Endothelial cell (in vitro differentiated cells): Measurements from ENCODE around the gene HDAC6. TPM values are rescaled to one million over a fixed set of nuclear protein-coding genes. Genes with fewer than 3 reads are reported as not detected.
A peak's percentile ranks its signal among the peaks of the same experiment; 100 is the strongest.

Source experiments
- DNase-seq: peaks from one replicate; pipeline ENCODE4 v3.0.0; 2021; ENCODE audit warnings: low spot score
- H3K27ac Mint-ChIP-seq: one replicate; pipeline ENCODE4 v1.8.0; 2021; ENCODE audit warnings: mixed read lengths, inconsistent platforms; ENCODE audit not compliant: unreplicated experiment
- H3K27me3 Mint-ChIP-seq: one replicate; pipeline ENCODE4 v1.8.0; 2021; ENCODE audit warnings: mild to moderate bottlenecking, moderate library complexity, mixed read lengths, inconsistent platforms; ENCODE audit not compliant: unreplicated experiment
- H3K36me3 Mint-ChIP-seq: one replicate; pipeline ENCODE4 v1.8.0; 2021; ENCODE audit warnings: mild to moderate bottlenecking, low read depth, mixed read lengths, inconsistent platforms; ENCODE audit not compliant: unreplicated experiment
- H3K4me1 Mint-ChIP-seq: one replicate; pipeline ENCODE4 v1.8.0; 2021; ENCODE audit warnings: mild to moderate bottlenecking, mixed read lengths, inconsistent platforms; ENCODE audit not compliant: unreplicated experiment
- H3K4me3 Mint-ChIP-seq: one replicate; pipeline ENCODE4 v1.8.0; 2021; ENCODE audit warnings: mild to moderate bottlenecking, mixed read lengths, inconsistent platforms; ENCODE audit not compliant: unreplicated experiment
- H3K9me3 Mint-ChIP-seq: one replicate; pipeline ENCODE4 v1.8.0; 2021; ENCODE audit warnings: mixed read lengths, inconsistent platforms; ENCODE audit not compliant: unreplicated experiment
- total RNA-seq: library from RNA; stranded (reverse); fragmentation: NEBNext Ultra II Directional; extraction: Animal tissue kit (Norgen Biotek cat#: 25700); gene quantifications from one replicate; pipeline ENCODE4 v1.2.1, GENCODE V29; 2021; ENCODE audit not compliant: unreplicated experiment
- TF ChIP-seq, protein P1 (sequence below): fragments of 200-600 bp; sonication (generic); IDR thresholded peaks from one replicate; pipeline ENCODE4 v1.5.0; 2021; ENCODE audit warnings: antibody characterized with exemption; ENCODE audit not compliant: unreplicated experiment

HDAC6 gene
- total RNA-seq, 1 donor from 2014 or later = 122 TPM

GRCh38 chrX:48829016-48829735, 27.3 kb downstream of the HDAC6 start:
- TF ChIP-seq, protein P1, sequence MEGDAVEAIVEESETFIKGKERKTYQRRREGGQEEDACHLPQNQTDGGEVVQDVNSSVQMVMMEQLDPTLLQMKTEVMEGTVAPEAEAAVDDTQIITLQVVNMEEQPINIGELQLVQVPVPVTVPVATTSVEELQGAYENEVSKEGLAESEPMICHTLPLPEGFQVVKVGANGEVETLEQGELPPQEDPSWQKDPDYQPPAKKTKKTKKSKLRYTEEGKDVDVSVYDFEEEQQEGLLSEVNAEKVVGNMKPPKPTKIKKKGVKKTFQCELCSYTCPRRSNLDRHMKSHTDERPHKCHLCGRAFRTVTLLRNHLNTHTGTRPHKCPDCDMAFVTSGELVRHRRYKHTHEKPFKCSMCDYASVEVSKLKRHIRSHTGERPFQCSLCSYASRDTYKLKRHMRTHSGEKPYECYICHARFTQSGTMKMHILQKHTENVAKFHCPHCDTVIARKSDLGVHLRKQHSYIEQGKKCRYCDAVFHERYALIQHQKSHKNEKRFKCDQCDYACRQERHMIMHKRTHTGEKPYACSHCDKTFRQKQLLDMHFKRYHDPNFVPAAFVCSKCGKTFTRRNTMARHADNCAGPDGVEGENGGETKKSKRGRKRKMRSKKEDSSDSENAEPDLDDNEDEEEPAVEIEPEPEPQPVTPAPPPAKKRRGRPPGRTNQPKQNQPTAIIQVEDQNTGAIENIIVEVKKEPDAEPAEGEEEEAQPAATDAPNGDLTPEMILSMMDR = no peak
- DNase-seq = no peak
- H3K36me3 Mint-ChIP-seq = peaks cover 21% of the 10 kb centered on the region
- H3K27ac Mint-ChIP-seq = no peak overlapping the region
- no peaks in the 10 kb centered on the region for H3K9me3 Mint-ChIP-seq
- no peak overlapping the region for H3K4me3 Mint-ChIP-seq
- H3K4me1 Mint-ChIP-seq = peaks cover 3% of the 10 kb centered on the region
- H3K27me3 Mint-ChIP-seq = peaks cover 13% of the 10 kb centered on the region

DNA sequence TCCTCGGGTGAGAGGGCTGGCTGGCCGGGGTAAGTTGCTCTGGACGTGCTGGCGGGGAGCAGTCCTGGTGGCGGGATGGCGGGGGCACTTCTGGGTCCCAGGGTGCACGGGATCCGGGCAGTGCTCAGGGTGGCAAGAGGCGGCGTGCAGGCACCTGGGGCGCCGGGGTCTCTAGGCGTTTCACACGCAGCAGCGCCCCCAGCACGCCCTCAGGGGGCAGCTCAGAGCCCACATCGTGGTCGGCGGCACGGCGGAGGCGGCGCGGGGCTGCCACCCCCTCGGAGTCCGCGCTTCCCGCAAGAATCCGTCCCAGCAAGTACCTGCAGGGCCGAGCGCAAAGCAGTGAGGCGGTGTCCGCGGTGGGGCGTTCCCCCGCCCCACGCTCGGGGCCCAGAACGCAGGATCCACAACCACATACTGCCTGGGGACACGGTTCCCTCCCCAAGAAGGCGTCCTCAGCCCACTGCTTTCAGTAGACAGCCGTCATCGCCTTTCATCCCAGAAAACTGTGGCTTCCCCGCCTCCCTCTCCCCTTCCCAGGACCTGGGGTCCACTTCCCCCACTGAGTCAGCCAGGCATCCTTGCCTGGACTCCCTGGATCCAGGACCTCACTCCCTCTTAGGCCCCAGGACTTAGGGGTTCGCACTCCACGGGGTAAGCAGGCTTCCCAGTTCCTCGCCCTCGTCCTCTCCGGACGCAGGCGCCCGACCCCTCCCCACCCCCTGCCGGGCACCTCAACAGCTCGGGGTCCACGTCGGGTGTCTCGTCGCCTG, 29.5 kb downstream of the HDAC6 start:
- peaks cover 19% of the 10 kb centered on the region for H3K27me3 Mint-ChIP-seq
- H3K4me1 Mint-ChIP-seq = peaks cover 11% of the 10 kb centered on the region
- no peak overlapping the region for H3K27ac Mint-ChIP-seq
- no peak overlapping the region for H3K4me3 Mint-ChIP-seq
- TF ChIP-seq, protein P1 = no peak
- no peak for DNase-seq
- H3K36me3 Mint-ChIP-seq = peaks cover 15% of the 10 kb centered on the region
- H3K9me3 Mint-ChIP-seq = no peaks in the 10 kb centered on the region

- no peak for DNase-seq
- peaks cover 13% of the 10 kb centered on the region for H3K4me1 Mint-ChIP-seq
- H3K27me3 Mint-ChIP-seq = peaks cover 21% of the 10 kb centered on the region
- H3K27ac Mint-ChIP-seq = no peak overlapping the region
- H3K9me3 Mint-ChIP-seq = no peaks in the 10 kb centered on the region
- TF ChIP-seq, protein P1 = no peak
- no peak overlapping the region for H3K4me3 Mint-ChIP-seq
- peaks cover 15% of the 10 kb centered on the region for H3K36me3 Mint-ChIP-seq
These were observed 30.0 kb downstream of the HDAC6 start for GRCh38 chrX:48831909-48832291.

DNA sequence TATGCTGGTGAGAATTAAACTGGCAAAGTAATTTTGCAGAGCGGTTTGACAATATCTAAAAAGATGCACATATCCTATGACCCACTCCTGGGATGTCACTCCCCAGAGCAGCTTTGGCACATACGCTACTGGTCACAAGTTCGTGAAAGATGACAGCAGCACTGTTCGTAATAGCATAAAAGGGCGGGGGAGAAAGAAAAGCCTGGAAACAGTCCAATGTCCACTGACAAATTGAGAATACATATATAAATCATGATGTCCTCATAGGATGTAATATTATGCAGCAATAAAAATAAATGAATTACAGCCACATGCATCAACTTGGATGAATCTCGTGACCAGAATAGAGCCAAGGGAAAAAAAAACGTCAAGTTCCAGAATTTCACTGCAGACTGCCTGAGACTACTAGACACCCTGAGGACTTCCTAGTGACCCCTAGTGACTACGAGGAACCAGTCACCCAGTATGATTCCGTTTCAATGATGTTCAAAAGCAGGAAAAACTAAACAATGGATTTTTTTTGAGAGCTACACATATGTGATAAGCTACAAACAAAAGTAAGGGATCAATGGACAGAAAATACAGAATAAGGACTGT, 31.8 kb downstream of the HDAC6 start:
- H3K27me3 Mint-ChIP-seq = peaks cover 17% of the 10 kb centered on the region
- TF ChIP-seq, protein P1 = no peak

More for the DNA sequence above, 31.8 kb downstream of the HDAC6 start:
- Mint-ChIP-seq H3K4me3 (peak overlapping the region; percentile 31), H3K27ac (no peak overlapping the region), H3K36me3 (peaks cover 6% of the 10 kb centered on the region), H3K9me3 (no peaks in the 10 kb centered on the region), H3K4me1 (peaks cover 13% of the 10 kb centered on the region)
- DNase-seq = no peak
